Psoas muscle (tissue), 8 donors: ENCODE measurements around the gene TOGARAM2. TPM values are rescaled to one million over a fixed set of nuclear protein-coding genes. Genes with fewer than 3 reads are reported as not detected.

ENCODE experiments used
- ATAC-seq, 4 donors: fragments of 200-7000 bp; cut with Tn5 transposase; one replicate each; pipeline ENCODE4 v1.9.1; 2020; ENCODE audit warnings: moderate library complexity in 3 of 4, mild to moderate bottlenecking in 2 of 4
- DNase-seq, 2 donors: peaks; one replicate each; pipeline ENCODE4 v3.0.0-alpha.2; 2020
- H3K27ac ChIP-seq: fragments of 200-600 bp; one replicate; pipeline ENCODE4 v1.8.0; 2022
- H3K27me3 ChIP-seq, 3 donors: fragments of 200-600 bp in 1 of 3; one replicate each; pipeline versions ENCODE4 v1.6.1 to v1.8.0; 2013 to 2022; ENCODE audit warnings: low read length in 2 of 3, mild to moderate bottlenecking in 2 of 3, moderate library complexity in 1 of 3; ENCODE audit not compliant: insufficient read depth in 3 of 3
- H3K36me3 ChIP-seq, 2 donors: fragments of 200-600 bp in 1 of 2; one replicate each; pipeline versions ENCODE4 v1.6.1 to v1.8.0; 2013 to 2022; ENCODE audit warnings: low read depth in 1 of 2, mild to moderate bottlenecking in 1 of 2, moderate library complexity in 1 of 2; ENCODE audit not compliant: insufficient read depth in 1 of 2
- H3K4me1 ChIP-seq: fragments of 200-600 bp; one replicate; pipeline ENCODE4 v1.8.0; 2022
- H3K4me3 ChIP-seq: fragments of 200-600 bp; one replicate; pipeline ENCODE4 v1.8.0; 2022; ENCODE audit warnings: mild to moderate bottlenecking
- H3K9me3 ChIP-seq: fragments of 200-600 bp; one replicate; pipeline ENCODE4 v1.8.0; 2022
- CTCF ChIP-seq: fragments of 200-600 bp; IDR thresholded peaks from one replicate; pipeline ENCODE4 v1.8.0; 2022; ENCODE audit warnings: antibody characterized with exemption
- WGBS, 3 donors: extraction: QIAGEN DNeasy Blood & Tissue Kit; methylation state at CpG; one replicate each; pipeline versions ENCODE4 v1.1.6 to v1.1.7; 2013; 5-methylcytosine and 5-hydroxymethylcytosine counted together
- intact Hi-C, 2 donors: fragments of 100-400 bp; cut with DNase I; formaldehyde crosslinking; loops; one replicate each; pipeline versions ENCODE4 v1.11.0 to v1.14.2; 2022
- polyA plus RNA-seq, 3 donors: library from polyadenylated mRNA; stranded (reverse); fragments of 200-250 nt; gene quantifications; one replicate each; pipeline ENCODE4 v1.2.3, GENCODE V29; 2013
- total RNA-seq, 4 donors: library from RNA; stranded (reverse); fragmentation: NEBNext Ultra II Directional in 2 of 4; extraction: Animal tissue kit (Norgen Biotek cat#: 25700) in 2 of 4; gene quantifications; one replicate each; pipeline versions ENCODE4 v1.2.1 to v1.2.4, GENCODE V29; 2021 to 2023
- donor health status: healthy with polysubstance abuse.
- donor health status: DM: no; HTN: no; CAD: no; lungs with moderate emphysema.
- donor health status: Bipolar disorder and iron deficiency.
- donor health status: healthy.
- donor health status: DM: yes; HTN: yes; CAD: no.
- donor health status: DM: no; HTN: no; CAD: no.
- donor health status: DM: no; HTN: no; CAD: no.
- donor health status: DM: yes; HTN: yes; CAD: no.

TOGARAM2 gene
- total and polyA plus RNA-seq, 7 donors: 2.2 to 98.4 (median 28.6) TPM

GRCh38 chr2:29039718-29040480, 58.8 kb downstream of the TOGARAM2 start:
- no peaks in the 10 kb centered on the region for H3K9me3 ChIP-seq
- H3K27me3 ChIP-seq: no peaks in the 10 kb centered on the region
- TF ChIP-seq CTCF: no peak
- intact Hi-C loops: no loop called here
- H3K27ac ChIP-seq: no peak overlapping the region
- 74 to 77% (median 75%) methylated on average over 4 of the region's 4 CpGs for WGBS, 3 donors
- no peak for ATAC-seq
- no peak overlapping the region for H3K4me3 ChIP-seq
- no peak for DNase-seq
- peaks cover 0 to 16% of the 10 kb centered on the region in 2 donors for H3K36me3 ChIP-seq
- no peaks in the 10 kb centered on the region for H3K4me1 ChIP-seq

GRCh38 chr2:29040552-29040951, 59.5 kb downstream of the TOGARAM2 start:
- no peaks in the 10 kb centered on the region for H3K4me1 ChIP-seq
- 64 to 71% (median 66%) methylated on average over 6 of the region's 6 CpGs for WGBS, 3 donors
- DNase-seq: no peak

GRCh38 chr2:29041161-29041660, 60.1 kb downstream of the TOGARAM2 start:
- H3K27me3 ChIP-seq: no peaks in the 10 kb centered on the region
- no peak for ATAC-seq
- no peak overlapping the region for H3K27ac ChIP-seq
- intact Hi-C loops: no loop called here
- no peaks in the 10 kb centered on the region for H3K9me3 ChIP-seq
- no peak for TF ChIP-seq CTCF
- H3K36me3 ChIP-seq: peaks cover 0 to 11% of the 10 kb centered on the region in 2 donors
- DNase-seq: no peak
- H3K4me1 ChIP-seq: no peaks in the 10 kb centered on the region
- 87 to 95% (median 93%) methylated on average over 9 of the region's 9 CpGs for WGBS, 3 donors
- H3K4me3 ChIP-seq: no peak overlapping the region

More at GRCh38 chr2:29040552-29040951, 59.5 kb downstream of the TOGARAM2 start:
- TF ChIP-seq CTCF: no peak
- intact Hi-C loops: no loop called here
- Histone ChIP-seq H3K9me3 (no peaks in the 10 kb centered on the region), H3K27ac (no peak overlapping the region), H3K4me3 (no peak overlapping the region), H3K27me3 (no peaks in the 10 kb centered on the region), H3K36me3 (peaks cover 0 to 9% of the 10 kb centered on the region in 2 donors)
- no peak for ATAC-seq

- WGBS, 3 donors: 50 to 59% (median 52%) methylated on average over 9 of the region's 9 CpGs
- Histone ChIP-seq H3K9me3 (no peaks in the 10 kb centered on the region), H3K4me1 (no peaks in the 10 kb centered on the region), H3K4me3 (no peak overlapping the region), H3K36me3 (peaks cover 0 to 20% of the 10 kb centered on the region in 2 donors), H3K27me3 (no peaks in the 10 kb centered on the region), H3K27ac (no peak overlapping the region)
- peak in 2 of 4 donors; percentile 15 to 22 for ATAC-seq
- no peak for DNase-seq
- intact Hi-C loops: no loop called here
- no peak for TF ChIP-seq CTCF
Observed at GRCh38 chr2:29042561-29043075, 61.5 kb downstream of the TOGARAM2 start.
